Testis (tissue), 2 donors: ENCODE data around the gene CD177.
"Not testable (repeated sequence)": the region's sequence is repeated elsewhere in the genome, so short reads cannot be mapped to it uniquely, and the experiment has no call there.

Experiments
- CTCF ChIP-seq, 3 experiments: fragments of 450-650 bp in 2 of 3; fragments of 200-600 bp in 1 of 3; sonication (generic) in 1 of 3; IDR thresholded peaks; one replicate each; pipeline ENCODE4 v1.5.1; 2016 to 2019; ENCODE audit warnings: antibody characterized with exemption in 3 of 3, mild to moderate bottlenecking in 2 of 3, moderate library complexity in 1 of 3
- POLR2A ChIP-seq: fragments of 450-650 bp; IDR thresholded peaks from one replicate; pipeline ENCODE4 v1.6.1; 2017; ENCODE audit warnings: antibody characterized with exemption, mild to moderate bottlenecking, moderate library complexity

- not testable (repeated sequence) for TF ChIP-seq CTCF (IDR thresholded peaks at IDR 0.05); POLR2A
Measured at GRCh38 chr19:43390903-43391551, 37.5 kb downstream of the CD177 start.
